OCI-LY3 (cell line): ENCODE data around the gene AZU1.

Experiments
- H2AFZ ChIP-seq: fragments of 200-600, 300-600 bp; shearing (Covaris generic); 2 replicates; pipeline ENCODE4 v1.6.0; 2014; ENCODE audit warnings: antibody characterized with exemption, low read depth, low read length
- H3K27ac ChIP-seq: fragments of 200-600, 300-600 bp; sonication (generic); 2 replicates; pipeline ENCODE4 v1.5.1; 2014; ENCODE audit warnings: mild to moderate bottlenecking, low read length, moderate library complexity, mixed read lengths
- H3K27me3 ChIP-seq: fragments of 200-600, 300-600 bp; sonication (generic); 2 replicates; pipeline ENCODE4 v1.6.1; 2014; ENCODE audit warnings: low read depth, low read length, mixed read lengths
- H3K36me3 ChIP-seq: fragments of 200-600, 300-600 bp; sonication (generic); replicated peaks from 2 replicates; pipeline ENCODE3; 2014; ENCODE audit warnings: low read depth, low read length, mixed read lengths
- H3K4me1 ChIP-seq: fragments of 300-600, 200-600 bp; sonication (generic); 2 replicates; pipeline ENCODE4 v1.6.1; 2014; ENCODE audit warnings: low read length, mixed read lengths
- H3K4me2 ChIP-seq: fragments of 200-600, 300-600 bp; sonication (generic); 2 replicates; pipeline ENCODE4 v1.6.1; 2014; ENCODE audit warnings: low read length, mixed read lengths
- H3K4me3 ChIP-seq: fragments of 300-600, 200-600 bp; sonication (generic); 2 replicates; pipeline ENCODE4 v1.5.1; 2014; ENCODE audit warnings: antibody characterized with exemption, mild to moderate bottlenecking, low read length, moderate library complexity
- H3K79me2 ChIP-seq: fragments of 300-600, 200-600 bp; shearing (Covaris generic); 2 replicates; pipeline ENCODE4 v1.6.1; 2014; ENCODE audit warnings: mild to moderate bottlenecking, low read length, mixed read lengths
- H3K9ac ChIP-seq: fragments of 300-600, 200-600 bp; shearing (Covaris generic); 2 replicates; pipeline ENCODE4 v1.6.0; 2014; ENCODE audit warnings: mild to moderate bottlenecking, low read length, moderate library complexity
- H3K9me3 ChIP-seq: fragments of 200-600, 300-600 bp; shearing (Covaris generic); 2 replicates; pipeline ENCODE4 v1.6.1; 2014; ENCODE audit warnings: low read length, mixed read lengths; ENCODE audit not compliant: insufficient read depth
- H4K20me1 ChIP-seq: fragments of 200-600, 300-600 bp; sonication (generic); 2 replicates; pipeline ENCODE4 v1.6.1; 2016; ENCODE audit warnings: low read length, mixed read lengths; ENCODE audit not compliant: insufficient read depth
- CTCF ChIP-seq: fragments of 200-600, 300-600 bp; sonication (generic); IDR thresholded peaks from 2 replicates; pipeline ENCODE4 v1.5.1; 2014; ENCODE audit warnings: antibody characterized with exemption, low read length, low read depth
- EZH2phosphoT487 ChIP-seq: fragments of 200-600 bp; shearing (Covaris generic); IDR thresholded peaks from 2 replicates; pipeline ENCODE4 v1.6.1; 2018; ENCODE audit warnings: antibody characterized with exemption, mixed run types, low read depth

The AZU1 gene

DNA sequence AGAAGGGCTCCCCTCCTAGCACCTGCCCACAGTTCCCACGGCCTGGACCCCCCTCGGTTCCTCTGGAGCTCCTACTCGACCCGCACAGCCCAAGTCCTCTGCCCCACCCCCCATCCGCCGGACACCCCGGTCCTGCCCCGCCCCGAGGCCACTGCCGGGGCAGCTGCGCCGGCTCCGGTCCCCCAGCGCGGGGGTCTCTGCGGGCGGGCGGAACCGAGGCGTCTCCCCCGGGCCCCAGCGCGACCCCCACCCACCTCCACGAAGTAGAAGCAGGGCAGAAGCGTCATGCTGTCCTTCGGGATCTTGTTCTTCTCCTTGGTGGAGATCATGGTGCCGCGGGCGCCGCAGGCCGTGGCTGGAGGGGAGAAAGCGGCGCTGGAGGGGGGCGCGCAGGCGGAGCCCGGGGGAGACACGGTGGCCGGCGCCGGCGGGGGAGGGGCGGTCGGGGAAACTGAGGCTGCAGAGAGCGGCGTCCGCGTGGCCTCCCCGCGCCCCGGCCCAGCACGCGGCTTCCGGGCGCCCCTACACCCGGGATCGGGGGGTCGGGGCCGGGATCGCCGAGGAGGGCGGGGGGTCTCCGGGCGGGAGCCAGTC is 6.3 kb upstream of the AZU1 start:
- Histone ChIP-seq H3K4me3 (no peak overlapping the region), H3K27ac (no peak overlapping the region)
- TF ChIP-seq CTCF = no peak
- TF ChIP-seq EZH2phosphoT487 = no peak

DNA sequence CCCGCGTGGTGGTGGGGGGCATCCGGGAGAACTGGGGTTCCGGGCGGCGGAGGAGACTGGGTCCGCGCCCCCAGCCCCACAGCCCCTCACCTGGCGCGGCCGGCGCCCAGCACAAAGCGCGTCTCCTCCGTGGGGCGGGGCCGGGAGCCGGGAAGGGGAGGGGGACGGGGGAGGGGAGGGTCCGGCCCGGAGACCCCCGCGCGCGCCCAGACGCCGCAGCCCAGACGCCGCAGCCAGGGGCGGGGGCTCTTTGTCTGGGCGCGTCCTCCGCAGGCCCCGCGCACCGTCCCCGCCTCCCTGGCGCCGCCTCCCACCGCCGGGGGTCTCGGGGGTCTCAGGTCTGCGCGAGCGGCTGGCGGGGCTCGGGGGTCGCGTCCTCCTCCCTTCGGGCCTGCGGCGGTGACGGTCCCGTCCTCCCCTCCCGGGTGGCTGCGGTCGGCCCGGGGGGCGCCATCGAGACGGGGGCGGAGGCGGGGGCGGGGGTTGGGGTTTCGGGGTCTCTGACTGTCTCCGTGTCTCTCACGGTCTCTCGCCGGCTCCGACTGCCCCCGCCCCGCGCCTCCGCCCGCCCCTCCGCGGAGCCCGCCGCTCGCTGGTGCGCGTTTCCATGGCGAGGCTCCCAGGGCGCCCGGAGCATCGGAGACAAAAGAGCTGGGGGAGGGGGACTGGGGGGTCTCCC is 5.7 kb upstream of the AZU1 start, which contains the start of gene PLPPR3:
PLPPR3 (minus strand) TSS at position 131 of the 679 bp plus-strand sequence. CDS start 396 bp downstream, outside the sequence.
- no peaks in the 10 kb centered on the region for H3K27me3 ChIP-seq
- no peak within 1 kb of the TSS for H2AFZ ChIP-seq
- H3K4me2 ChIP-seq = no peak within 1 kb of the TSS
- no peaks in the 10 kb centered on the region for H3K4me1 ChIP-seq
- H3K27ac ChIP-seq = no peak within 1 kb of the TSS
- H3K9ac ChIP-seq = no peak within 1 kb of the TSS
- H3K79me2 ChIP-seq = no peaks in the 10 kb centered on the region
- no peak for TF ChIP-seq EZH2phosphoT487
- no peak for TF ChIP-seq CTCF
- no peaks in the 10 kb centered on the region for H3K9me3 ChIP-seq
- no peaks in the 10 kb centered on the region for H3K36me3 ChIP-seq
- H4K20me1 ChIP-seq = no peaks in the 10 kb centered on the region
- no peak within 1 kb of the TSS for H3K4me3 ChIP-seq

More for the DNA sequence above, 6.3 kb upstream of the AZU1 start:
- Histone ChIP-seq H3K9ac (no peak overlapping the region), H3K4me2 (no peak overlapping the region), H3K4me1 (no peaks in the 10 kb centered on the region), H3K27me3 (no peaks in the 10 kb centered on the region), H2AFZ (no peak overlapping the region), H3K9me3 (no peaks in the 10 kb centered on the region), H4K20me1 (no peaks in the 10 kb centered on the region), H3K79me2 (no peaks in the 10 kb centered on the region), H3K36me3 (peaks cover 2% of the 10 kb centered on the region)

- H3K4me2 ChIP-seq = no peak overlapping the region
- H2AFZ ChIP-seq = no peak overlapping the region
- H3K79me2 ChIP-seq = no peaks in the 10 kb centered on the region
- no peaks in the 10 kb centered on the region for H3K36me3 ChIP-seq
- H3K9me3 ChIP-seq = no peaks in the 10 kb centered on the region
- H3K4me1 ChIP-seq = peaks cover 7% of the 10 kb centered on the region; the same call in 1 of the 2 replicates
- no peak overlapping the region for H3K27ac ChIP-seq
- H3K27me3 ChIP-seq = no peaks in the 10 kb centered on the region
- TF ChIP-seq CTCF = no peak
- TF ChIP-seq EZH2phosphoT487 = no peak
- no peak overlapping the region for H3K4me3 ChIP-seq
- H3K9ac ChIP-seq = no peak overlapping the region
- no peaks in the 10 kb centered on the region for H4K20me1 ChIP-seq
These were observed 4.0 kb upstream of the AZU1 start for GRCh38 chr19:823565-824121.

GRCh38 chr19:824885-825284 is 2.8 kb upstream of the AZU1 start:
- no peak overlapping the region for H3K4me2 ChIP-seq
- peaks cover 3% of the 10 kb centered on the region; the same call in 1 of the 2 replicates for H3K27me3 ChIP-seq
- H3K79me2 ChIP-seq = no peaks in the 10 kb centered on the region
- no peaks in the 10 kb centered on the region for H3K36me3 ChIP-seq
- H4K20me1 ChIP-seq = no peaks in the 10 kb centered on the region
- no peak overlapping the region for H3K4me3 ChIP-seq
- H3K9me3 ChIP-seq = no peaks in the 10 kb centered on the region
- H2AFZ ChIP-seq = no peak overlapping the region
- H3K4me1 ChIP-seq = peaks cover 16% of the 10 kb centered on the region
- TF ChIP-seq CTCF = no peak
- TF ChIP-seq EZH2phosphoT487 = no peak
- H3K27ac ChIP-seq = no peak overlapping the region
- no peak overlapping the region for H3K9ac ChIP-seq
